ENCODE measurements around the gene DYNLT2.
A peak's percentile ranks its signal among the peaks of the same experiment; 100 is the strongest.

The DYNLT2 gene

DNA sequence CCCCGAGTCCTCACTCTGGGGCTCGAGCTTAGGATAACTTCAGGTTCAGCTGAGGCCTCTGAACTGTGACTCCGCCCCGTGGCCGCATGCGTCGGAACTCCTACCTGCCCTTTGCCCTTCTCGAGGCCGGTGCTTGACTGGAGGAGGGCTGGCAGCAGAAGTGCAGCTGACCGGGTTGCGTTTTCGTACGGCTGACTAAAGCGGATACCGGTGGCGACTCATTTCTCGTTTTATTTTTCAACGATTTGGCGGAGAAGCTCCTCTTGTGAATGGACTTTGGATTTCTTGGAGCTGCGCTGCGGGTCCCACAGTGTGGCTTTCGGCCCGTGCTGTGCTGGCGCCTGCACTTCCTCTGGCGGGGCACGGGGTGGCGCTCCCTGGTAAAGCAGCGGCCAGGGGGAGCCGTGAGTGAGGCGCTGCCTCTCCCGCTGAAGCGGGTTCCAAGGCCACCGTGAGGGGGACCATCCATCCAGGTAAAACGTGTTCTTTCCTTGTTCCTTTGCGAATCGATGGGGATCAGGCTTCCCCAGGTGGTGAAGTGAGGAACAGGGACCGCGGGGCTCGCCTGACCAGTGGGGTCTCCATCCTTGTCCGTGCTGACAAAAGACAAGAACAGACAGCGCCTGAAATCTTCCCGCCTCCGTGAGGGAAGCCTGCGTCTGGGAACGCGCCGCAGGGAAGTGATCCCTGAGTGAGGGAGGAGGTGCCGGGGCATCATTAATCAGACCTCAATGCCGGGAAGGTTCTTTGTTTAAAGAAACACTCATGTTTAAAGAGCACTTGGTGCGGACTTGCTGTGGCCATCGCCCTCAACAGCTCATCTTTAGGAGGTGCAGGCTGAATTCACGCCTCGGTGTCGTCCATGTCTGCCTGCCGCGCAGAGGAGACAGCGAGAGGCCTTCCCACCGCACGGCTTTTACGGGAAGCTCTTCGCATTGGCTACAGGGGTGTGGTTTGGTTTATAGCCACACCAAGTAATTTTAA is 38.9 kb upstream of the DYNLT2 start:
- WGBS (ENCODE audit: extremely low coverage, insufficient coverage, low lambda C conversion rate): no CpG with 5 or more reads among the region's 61 CpGs
- no peak overlapping the region for H4K8ac ChIP-seq (ENCODE audit: low read depth, low read length)
- no peak overlapping the region for H3K18ac ChIP-seq (ENCODE audit: low read length)
- no peak overlapping the region for H3K23ac ChIP-seq (ENCODE audit: low read length)
- no peak overlapping the region for H2BK120ac ChIP-seq (ENCODE audit: low read depth, low read length)
- H4K5ac ChIP-seq (ENCODE audit: low read length): no peak overlapping the region
- peak overlapping the region; percentile 96 for H3K4me2 ChIP-seq (ENCODE audit: low read length)
- H3K4me3 ChIP-seq (ENCODE audit: low read length): peak overlapping the region; percentile 47
- no peaks in the 10 kb centered on the region for H3K79me2 ChIP-seq (ENCODE audit: control insufficient read depth, insufficient read depth, low read length)
- peaks cover 2% of the 10 kb centered on the region for H3K4me1 ChIP-seq (ENCODE audit: control insufficient read depth, low read depth, low read length)
- H3K27ac ChIP-seq (ENCODE audit: low read depth, low read length): no peak overlapping the region
- DNase-seq: peak; percentile 86
- peak overlapping the region; percentile 91 for H3K56ac ChIP-seq (ENCODE audit: low read length)
- H2BK15ac ChIP-seq (replicated peaks; ENCODE audit: low read depth): no peak overlapping the region
- no peak overlapping the region for H2AK5ac ChIP-seq (ENCODE audit: low read length)
- H2BK5ac ChIP-seq (ENCODE audit: low read length): no peak overlapping the region
- no peaks in the 10 kb centered on the region for H3K36me3 ChIP-seq (ENCODE audit: control insufficient read depth, insufficient read depth, low read length)
- H3K27me3 ChIP-seq (ENCODE audit: insufficient read depth, low read length, poor library complexity): no peaks in the 10 kb centered on the region
- no peak overlapping the region for H3K4ac ChIP-seq (ENCODE audit: low read depth, low read length)
- no peaks in the 10 kb centered on the region for H3K79me1 ChIP-seq (ENCODE audit: low read length)
- peak overlapping the region; percentile 73 for H3K9ac ChIP-seq (ENCODE audit: low read length)

DNA sequence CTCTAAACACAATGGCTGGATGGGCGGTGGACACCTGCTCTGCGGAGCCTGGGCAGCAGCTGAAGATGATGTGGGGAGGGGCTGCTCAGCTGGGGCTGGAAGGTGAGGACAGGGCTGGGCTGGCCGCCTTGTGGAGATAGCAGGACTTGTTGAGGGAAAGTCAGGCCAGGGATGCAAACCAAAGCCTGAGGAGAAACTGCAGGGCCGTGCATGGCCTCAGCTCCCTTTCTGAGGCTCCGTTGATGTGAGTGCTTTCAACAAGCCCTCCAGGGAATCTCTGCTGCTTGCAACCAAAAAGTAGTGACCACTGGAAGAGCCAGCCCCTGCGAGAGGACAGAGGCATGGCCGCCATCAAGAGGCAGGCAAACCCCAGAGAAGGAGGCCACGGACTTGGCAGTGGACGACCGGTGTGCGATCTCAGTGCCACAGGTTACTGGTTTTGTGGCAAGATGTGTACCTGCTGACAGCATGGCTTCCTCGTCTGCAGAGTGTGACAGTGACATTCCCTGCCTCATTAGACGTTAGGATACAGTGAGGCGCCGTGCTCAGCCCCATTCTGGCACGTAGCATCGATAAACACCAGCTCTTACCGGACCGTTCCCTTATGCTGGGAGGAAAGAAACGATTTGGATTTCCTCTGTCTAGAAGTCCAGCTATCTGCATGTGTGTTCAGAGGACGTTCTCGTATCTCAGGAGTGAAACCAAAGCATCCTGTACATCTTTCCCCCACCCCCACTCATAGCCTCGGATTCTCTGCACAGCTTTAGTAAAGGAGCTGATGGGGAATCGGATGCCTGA is 38.0 kb upstream of the DYNLT2 start:
- H3K4me2 ChIP-seq (ENCODE audit: low read length): no peak overlapping the region
- H3K27ac ChIP-seq (ENCODE audit: low read depth, low read length): no peak overlapping the region
- no peaks in the 10 kb centered on the region for H3K79me2 ChIP-seq (ENCODE audit: control insufficient read depth, insufficient read depth, low read length)
- no peak overlapping the region for H3K23ac ChIP-seq (ENCODE audit: low read length)
- no peak overlapping the region for H3K4me3 ChIP-seq (ENCODE audit: low read length)
- no CpG with 5 or more reads among the region's 24 CpGs for WGBS (ENCODE audit: extremely low coverage, insufficient coverage, low lambda C conversion rate)
- H2BK5ac ChIP-seq (ENCODE audit: low read length): no peak overlapping the region
- H3K4ac ChIP-seq (ENCODE audit: low read depth, low read length): no peak overlapping the region
- peak; percentile 42 for DNase-seq
- no peak overlapping the region for H4K8ac ChIP-seq (ENCODE audit: low read depth, low read length)
- H3K79me1 ChIP-seq (ENCODE audit: low read length): no peaks in the 10 kb centered on the region
- no peaks in the 10 kb centered on the region for H3K36me3 ChIP-seq (ENCODE audit: control insufficient read depth, insufficient read depth, low read length)
- H4K5ac ChIP-seq (ENCODE audit: low read length): no peak overlapping the region
- H2AK5ac ChIP-seq (ENCODE audit: low read length): no peak overlapping the region
- H2BK120ac ChIP-seq (ENCODE audit: low read depth, low read length): no peak overlapping the region
- no peaks in the 10 kb centered on the region for H3K27me3 ChIP-seq (ENCODE audit: insufficient read depth, low read length, poor library complexity)
- peak overlapping the region; percentile 84 for H3K56ac ChIP-seq (ENCODE audit: low read length)
- no peak overlapping the region for H3K18ac ChIP-seq (ENCODE audit: low read length)
- H3K9ac ChIP-seq (ENCODE audit: low read length): peak overlapping the region; percentile 61
- peaks cover 2% of the 10 kb centered on the region for H3K4me1 ChIP-seq (ENCODE audit: control insufficient read depth, low read depth, low read length)
- no peak overlapping the region for H2BK15ac ChIP-seq (replicated peaks; ENCODE audit: low read depth)

DNA sequence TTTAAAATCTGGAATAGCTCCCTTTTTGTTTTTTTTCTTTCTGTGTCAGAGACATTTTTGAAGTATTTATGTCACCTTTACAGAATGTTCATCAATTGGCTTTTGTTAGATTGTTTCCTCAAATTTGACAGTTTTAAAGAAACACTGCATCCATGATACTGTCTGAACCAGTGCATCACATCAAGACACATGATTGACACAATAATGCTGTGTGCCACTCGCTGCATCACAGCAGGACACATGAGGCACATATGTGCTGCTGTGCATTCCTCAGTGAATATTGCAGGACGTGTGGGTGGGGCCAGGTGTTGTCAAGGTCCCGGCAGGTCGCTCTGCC is 37.4 kb upstream of the DYNLT2 start:
- no CpG with 5 or more reads among the region's 4 CpGs for WGBS (ENCODE audit: extremely low coverage, insufficient coverage, low lambda C conversion rate)
- Histone ChIP-seq H3K27ac (ENCODE audit: low read depth, low read length) (no peak overlapping the region), H3K4me2 (ENCODE audit: low read length) (no peak overlapping the region), H3K36me3 (ENCODE audit: control insufficient read depth, insufficient read depth, low read length) (no peaks in the 10 kb centered on the region), H4K5ac (ENCODE audit: low read length) (no peak overlapping the region), H3K56ac (ENCODE audit: low read length) (no peak overlapping the region), H3K79me2 (ENCODE audit: control insufficient read depth, insufficient read depth, low read length) (no peaks in the 10 kb centered on the region), H3K9ac (ENCODE audit: low read length) (no peak overlapping the region), H4K8ac (ENCODE audit: low read depth, low read length) (no peak overlapping the region), H3K4ac (ENCODE audit: low read depth, low read length) (no peak overlapping the region), H3K27me3 (ENCODE audit: insufficient read depth, low read length, poor library complexity) (no peaks in the 10 kb centered on the region), H3K4me1 (ENCODE audit: control insufficient read depth, low read depth, low read length) (peaks cover 2% of the 10 kb centered on the region), H3K4me3 (ENCODE audit: low read length) (no peak overlapping the region), H2BK120ac (ENCODE audit: low read depth, low read length) (no peak overlapping the region), H2BK15ac (replicated peaks; ENCODE audit: low read depth) (no peak overlapping the region), H2BK5ac (ENCODE audit: low read length) (no peak overlapping the region), H3K79me1 (ENCODE audit: low read length) (no peaks in the 10 kb centered on the region), H3K18ac (ENCODE audit: low read length) (no peak overlapping the region), H2AK5ac (ENCODE audit: low read length) (no peak overlapping the region), H3K23ac (ENCODE audit: low read length) (no peak overlapping the region)
- DNase-seq: no peak

DNA sequence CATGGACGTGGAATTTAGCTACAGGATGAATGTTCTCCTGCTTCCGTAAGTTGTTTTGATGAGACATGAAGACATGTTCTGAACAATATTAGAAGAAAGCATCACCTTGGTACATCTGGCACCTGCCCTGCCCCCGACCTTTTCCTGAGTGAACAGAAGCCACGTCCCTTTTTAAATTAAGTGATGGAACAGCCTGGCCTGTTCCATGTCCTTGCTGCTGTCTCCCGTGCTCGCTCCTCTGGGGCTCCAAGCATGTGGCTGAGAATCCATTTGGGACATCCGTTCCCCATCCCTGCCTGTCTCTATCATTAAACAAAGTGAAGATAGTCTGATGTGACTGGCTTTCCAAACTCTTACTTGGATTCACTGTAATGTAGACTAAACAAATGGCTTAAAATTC is 36.4 kb upstream of the DYNLT2 start:
- no peaks in the 10 kb centered on the region for H3K79me1 ChIP-seq (ENCODE audit: low read length)
- H2BK15ac ChIP-seq (replicated peaks; ENCODE audit: low read depth): no peak overlapping the region
- no peak overlapping the region for H2BK5ac ChIP-seq (ENCODE audit: low read length)
- no peak overlapping the region for H3K9ac ChIP-seq (ENCODE audit: low read length)
- H4K5ac ChIP-seq (ENCODE audit: low read length): no peak overlapping the region
- no peak overlapping the region for H3K18ac ChIP-seq (ENCODE audit: low read length)
- no peak overlapping the region for H4K8ac ChIP-seq (ENCODE audit: low read depth, low read length)
- no peak overlapping the region for H2BK120ac ChIP-seq (ENCODE audit: low read depth, low read length)
- H2AK5ac ChIP-seq (ENCODE audit: low read length): no peak overlapping the region
- H3K4me3 ChIP-seq (ENCODE audit: low read length): no peak overlapping the region
- no peak overlapping the region for H3K56ac ChIP-seq (ENCODE audit: low read length)
- no peaks in the 10 kb centered on the region for H3K36me3 ChIP-seq (ENCODE audit: control insufficient read depth, insufficient read depth, low read length)
- H3K4me1 ChIP-seq (ENCODE audit: control insufficient read depth, low read depth, low read length): peaks cover 2% of the 10 kb centered on the region
- no peaks in the 10 kb centered on the region for H3K79me2 ChIP-seq (ENCODE audit: control insufficient read depth, insufficient read depth, low read length)
- no peak overlapping the region for H3K23ac ChIP-seq (ENCODE audit: low read length)
- no peak overlapping the region for H3K4me2 ChIP-seq (ENCODE audit: low read length)
- no CpG with 5 or more reads among the region's 7 CpGs for WGBS (ENCODE audit: extremely low coverage, insufficient coverage, low lambda C conversion rate)
- no peaks in the 10 kb centered on the region for H3K27me3 ChIP-seq (ENCODE audit: insufficient read depth, low read length, poor library complexity)
- no peak for DNase-seq
- no peak overlapping the region for H3K27ac ChIP-seq (ENCODE audit: low read depth, low read length)
- no peak overlapping the region for H3K4ac ChIP-seq (ENCODE audit: low read depth, low read length)

DNA sequence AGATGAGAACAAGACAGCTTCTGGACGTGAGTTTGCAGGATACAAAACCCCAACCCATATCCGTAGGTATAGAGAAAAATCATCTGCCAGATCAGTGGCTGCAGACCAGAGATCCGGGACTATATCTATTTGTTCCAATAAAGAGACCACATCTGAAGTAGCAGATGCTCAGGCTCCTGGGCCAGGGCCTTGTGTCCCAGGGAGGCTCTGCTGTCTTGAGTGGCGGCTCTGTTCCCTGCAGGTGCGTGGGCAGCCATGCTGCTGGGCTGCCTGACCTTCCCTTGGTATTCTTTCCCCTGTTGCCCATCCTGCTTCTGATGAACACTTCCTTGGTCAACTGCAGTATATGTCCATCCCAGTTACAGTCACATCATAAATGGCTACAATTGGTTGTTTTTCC is 35.0 kb upstream of the DYNLT2 start:
- Histone ChIP-seq H2BK120ac (ENCODE audit: low read depth, low read length) (no peak overlapping the region), H3K79me2 (ENCODE audit: control insufficient read depth, insufficient read depth, low read length) (no peaks in the 10 kb centered on the region), H3K56ac (ENCODE audit: low read length) (no peak overlapping the region), H3K4me3 (ENCODE audit: low read length) (no peak overlapping the region), H4K5ac (ENCODE audit: low read length) (no peak overlapping the region), H2AK5ac (ENCODE audit: low read length) (no peak overlapping the region), H3K23ac (ENCODE audit: low read length) (no peak overlapping the region), H4K8ac (ENCODE audit: low read depth, low read length) (no peak overlapping the region), H3K18ac (ENCODE audit: low read length) (no peak overlapping the region), H3K9ac (ENCODE audit: low read length) (no peak overlapping the region), H3K27ac (ENCODE audit: low read depth, low read length) (no peak overlapping the region), H2BK5ac (ENCODE audit: low read length) (no peak overlapping the region), H3K27me3 (ENCODE audit: insufficient read depth, low read length, poor library complexity) (no peaks in the 10 kb centered on the region), H3K4me1 (ENCODE audit: control insufficient read depth, low read depth, low read length) (peaks cover 2% of the 10 kb centered on the region), H3K4me2 (ENCODE audit: low read length) (no peak overlapping the region), H2BK15ac (replicated peaks; ENCODE audit: low read depth) (no peak overlapping the region), H3K4ac (ENCODE audit: low read depth, low read length) (no peak overlapping the region), H3K36me3 (ENCODE audit: control insufficient read depth, insufficient read depth, low read length) (no peaks in the 10 kb centered on the region), H3K79me1 (ENCODE audit: low read length) (no peaks in the 10 kb centered on the region)
- no peak for DNase-seq
- no CpG with 5 or more reads among the region's 5 CpGs for WGBS (ENCODE audit: extremely low coverage, insufficient coverage, low lambda C conversion rate)
